HG03469 (cell line): Measurements from ENCODE around the gene GPR26.
"Not testable (repeated sequence)": the region's sequence is repeated elsewhere in the genome, so short reads cannot be mapped to it uniquely, and the experiment has no call there.

Source experiments
- ATAC-seq: cut with Tn5 transposase; IDR thresholded peaks from one replicate; pipeline ENCODE4 v1.9.1; 2021; ENCODE audit warnings: mild to moderate bottlenecking, moderate library complexity, moderate number of reproducible peaks; ENCODE audit not compliant: unreplicated experiment

GPR26 gene

DNA sequence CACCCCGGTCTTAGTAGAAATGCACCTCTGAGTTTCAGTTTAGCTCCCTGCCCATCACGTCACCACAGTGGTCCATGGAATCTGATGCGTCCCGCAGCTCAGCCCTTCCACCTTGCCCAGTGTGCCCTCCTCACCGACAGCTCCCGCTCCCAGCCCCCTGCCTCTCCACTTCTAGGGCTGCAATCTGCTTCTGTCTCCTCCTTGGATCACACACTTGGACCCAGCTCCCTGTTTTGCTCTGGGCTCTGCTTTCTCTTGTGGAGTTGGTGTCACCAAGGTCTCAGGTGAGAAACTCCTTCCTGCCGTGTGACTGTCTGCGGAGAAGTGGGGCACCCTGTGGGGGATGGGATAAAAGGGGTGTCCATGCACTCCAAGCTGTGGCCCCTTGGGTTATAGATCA is 37.9 kb downstream of the GPR26 start:
- no peak for ATAC-seq

DNA sequence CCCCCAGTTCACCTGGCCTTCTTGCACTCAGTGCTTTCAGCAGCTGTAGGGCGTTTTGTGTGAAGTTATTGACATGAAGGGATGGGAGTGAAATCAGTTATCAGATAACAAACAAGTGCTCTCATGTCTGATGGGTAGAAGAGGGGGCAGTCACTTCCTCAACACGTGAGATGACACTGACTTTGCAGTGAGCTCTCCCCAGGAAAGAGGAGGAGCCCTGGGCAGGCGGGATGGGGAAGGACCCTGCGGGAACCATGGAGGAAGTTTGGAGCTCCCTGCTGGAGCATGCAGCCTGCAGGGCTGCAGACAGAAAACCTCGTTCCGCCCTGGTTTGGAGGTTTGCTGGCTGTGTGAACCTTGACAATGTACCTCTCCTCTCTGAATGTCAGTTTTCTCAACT is 38.7 kb downstream of the GPR26 start:
- ATAC-seq: no peak

DNA sequence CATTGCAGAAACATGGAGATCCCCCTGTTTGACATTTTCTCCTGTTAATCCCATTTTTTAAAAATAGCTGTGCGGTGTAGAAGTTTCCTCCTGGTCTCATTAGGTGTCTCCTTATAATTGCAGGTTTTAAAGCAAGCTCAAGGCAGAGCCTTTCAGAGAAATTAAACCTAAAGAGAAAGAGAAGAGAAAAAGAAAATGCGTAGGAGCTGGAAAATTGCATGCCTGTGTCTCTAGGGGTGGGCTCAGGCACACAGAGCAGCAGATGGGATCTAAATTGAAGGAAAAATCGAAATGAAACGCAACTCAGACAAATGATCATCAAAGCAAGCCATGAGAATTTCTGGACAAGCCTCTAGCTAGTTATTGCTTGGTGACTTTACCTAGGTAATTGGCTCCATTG is 40.1 kb downstream of the GPR26 start:
- ATAC-seq: no peak

DNA sequence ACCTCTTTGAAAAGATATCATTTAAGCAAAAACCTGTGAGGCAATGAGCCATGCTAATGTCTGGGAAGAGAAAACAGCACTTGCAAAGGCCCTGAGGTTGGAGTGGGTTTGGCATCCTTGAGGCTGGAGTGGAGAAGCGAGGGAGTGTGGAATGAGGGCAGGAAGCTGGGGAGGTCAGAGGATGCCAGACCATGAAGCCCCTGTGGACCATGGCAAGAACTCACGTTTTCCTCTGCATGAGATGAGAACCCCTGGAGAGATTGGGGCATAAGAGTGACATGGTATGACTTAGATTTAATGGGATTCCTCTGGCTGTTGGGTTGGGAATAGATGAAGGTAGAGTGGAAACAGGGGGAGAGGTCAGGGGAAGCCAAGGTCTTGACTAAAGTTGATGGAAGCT is 49.4 kb downstream of the GPR26 start:
- no peak for ATAC-seq

DNA sequence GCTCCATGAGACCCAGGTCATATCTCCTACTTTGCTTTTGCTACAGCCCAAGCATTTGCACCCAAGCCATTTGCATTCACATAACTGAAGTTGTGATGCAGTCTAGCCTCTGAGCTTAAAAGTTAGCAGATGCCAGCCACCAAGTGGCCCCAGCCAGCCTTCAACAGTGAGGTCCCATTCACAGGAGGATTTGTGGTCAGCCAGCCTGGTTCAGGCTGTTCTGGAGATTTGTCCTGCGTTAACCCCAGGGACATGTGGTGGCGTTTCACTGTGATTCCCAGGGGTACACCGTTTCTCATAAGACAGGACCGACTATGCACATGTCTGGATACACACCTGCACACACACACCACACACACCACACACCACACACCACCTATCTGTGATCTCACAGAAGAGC is 51.2 kb downstream of the GPR26 start:
- ATAC-seq: no peak

DNA sequence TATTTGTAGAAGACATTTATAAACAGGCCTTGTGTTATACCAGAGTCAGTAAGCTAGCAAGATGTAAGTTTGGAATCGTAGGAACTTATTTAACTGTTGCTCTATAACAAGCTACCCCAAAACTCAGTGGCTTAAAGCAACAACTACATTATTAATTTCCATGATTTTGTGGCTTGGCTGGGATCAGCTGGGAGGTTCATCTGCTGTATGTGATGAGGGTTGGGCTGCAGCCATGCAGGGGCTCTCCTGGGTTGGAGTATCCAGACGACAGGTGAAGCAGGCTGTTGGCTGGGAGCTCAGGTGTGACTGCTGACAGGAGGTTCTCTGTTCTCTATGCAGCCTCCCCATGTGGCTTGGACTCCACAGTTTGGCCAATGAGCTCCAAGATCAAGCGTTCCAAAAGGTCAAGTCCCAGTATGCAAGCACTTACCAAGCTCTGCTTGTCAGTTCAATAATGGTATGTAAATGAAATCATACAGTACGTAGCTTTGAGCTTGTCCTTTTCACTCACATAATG is 52.4 kb downstream of the GPR26 start:
- no peak for ATAC-seq

DNA sequence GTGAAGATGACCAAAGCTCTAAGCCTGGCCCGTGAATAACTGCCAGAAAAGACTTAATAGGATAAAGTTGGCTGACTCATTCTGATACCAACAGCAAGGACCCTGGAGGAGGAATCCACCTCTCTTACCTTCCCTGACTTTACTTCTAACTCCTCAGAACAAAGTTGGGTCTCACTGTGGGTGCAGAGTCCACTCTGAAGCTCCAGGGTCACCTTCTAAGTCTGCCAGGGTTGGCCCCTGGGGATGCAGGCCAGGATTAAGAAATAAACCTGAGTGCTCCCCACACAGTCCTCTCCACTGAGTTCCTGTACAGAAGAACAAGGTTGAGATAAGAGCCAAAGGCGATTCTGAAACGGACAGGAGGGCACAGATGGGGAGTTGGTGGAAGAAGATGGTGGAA is 54.4 kb downstream of the GPR26 start:
- ATAC-seq: no peak

DNA sequence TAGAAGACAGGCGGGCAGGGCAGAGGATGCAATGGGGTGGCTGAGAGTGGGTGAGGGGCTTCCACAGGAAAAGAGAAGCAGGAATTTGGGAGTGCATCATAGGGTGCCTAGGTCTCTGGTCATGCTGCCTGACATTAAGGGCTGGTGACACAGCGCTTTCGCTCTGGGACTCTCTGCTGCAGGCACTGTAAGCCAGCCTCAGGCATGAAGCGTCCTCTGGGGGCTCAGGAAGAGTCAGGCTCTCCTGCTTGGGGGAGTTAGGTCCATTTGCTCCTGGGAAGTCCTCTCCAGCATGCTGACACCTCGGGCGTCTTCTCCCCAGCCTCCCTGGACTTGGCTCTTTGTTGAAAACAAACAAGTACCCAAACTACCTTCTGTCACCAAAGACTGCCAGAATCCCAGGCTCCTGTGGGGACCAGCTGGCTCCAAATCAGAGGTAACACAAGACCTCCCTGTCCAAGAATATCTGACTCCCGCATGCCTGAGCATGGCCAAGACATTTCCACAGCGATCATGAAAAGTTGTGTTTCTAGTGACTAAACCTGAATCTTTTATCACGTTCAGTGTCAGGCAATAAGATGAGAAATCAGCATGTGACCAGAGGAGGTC is 55.4 kb downstream of the GPR26 start:
- no peak for ATAC-seq

DNA sequence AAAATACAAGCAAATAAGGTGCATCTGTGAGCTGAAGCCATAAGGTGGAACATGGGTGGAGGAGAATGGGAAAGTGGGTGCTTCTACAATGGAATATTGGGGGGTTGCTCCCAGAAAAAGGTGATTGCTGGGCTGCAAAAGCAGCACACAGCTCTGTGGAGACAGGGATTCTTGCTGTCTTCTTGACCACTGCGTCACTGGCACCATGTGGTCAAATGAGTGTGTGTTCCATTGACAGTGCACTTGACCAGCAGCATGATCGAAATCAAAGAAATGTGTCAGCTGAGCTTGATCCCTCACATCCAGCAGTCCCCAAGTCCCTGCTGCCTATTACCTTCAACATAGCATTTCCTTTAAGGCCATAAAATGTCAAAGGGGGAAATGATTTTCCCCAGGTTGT is 56.2 kb downstream of the GPR26 start:
- no peak for ATAC-seq

DNA sequence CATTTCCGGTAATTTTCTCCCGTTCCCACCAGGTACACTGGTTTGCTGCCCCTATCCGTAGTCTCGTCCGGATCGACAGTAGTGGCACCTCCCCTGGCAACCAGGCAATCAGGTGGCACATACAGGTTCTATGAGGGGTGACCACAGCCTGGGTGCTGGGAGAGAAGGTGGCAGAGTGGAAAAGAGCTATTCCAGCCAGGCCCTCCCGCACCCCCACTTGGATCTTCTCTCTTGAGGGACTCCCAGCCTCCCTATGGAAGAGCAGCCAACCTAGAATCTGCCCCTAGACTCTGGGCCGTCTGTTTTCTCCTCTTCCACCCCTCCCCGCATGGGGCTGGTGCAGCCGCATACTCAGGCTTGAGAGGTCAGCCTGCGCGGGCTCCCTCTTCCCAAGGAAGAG is 58.6 kb downstream of the GPR26 start:
- ATAC-seq: no peak

DNA sequence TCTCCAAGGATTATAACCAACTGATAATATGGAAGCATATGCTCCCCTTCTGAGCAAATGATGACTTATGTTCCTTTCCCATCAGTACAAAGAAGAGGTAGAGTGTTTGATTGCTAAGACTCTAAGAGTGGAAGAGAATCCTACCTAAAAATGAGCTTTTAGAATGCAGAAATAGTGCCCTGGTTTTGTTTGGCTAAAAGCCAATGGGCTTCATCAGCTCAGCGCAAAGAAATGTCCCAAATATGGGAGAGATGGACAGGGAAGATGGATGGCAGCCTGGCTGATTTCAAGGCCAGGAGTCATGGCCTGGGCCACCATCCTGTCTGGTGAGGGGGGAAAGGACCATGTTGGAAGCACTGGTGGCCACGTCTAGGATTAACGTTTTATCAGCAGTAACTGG is 60.2 kb downstream of the GPR26 start:
- no peak for ATAC-seq

DNA sequence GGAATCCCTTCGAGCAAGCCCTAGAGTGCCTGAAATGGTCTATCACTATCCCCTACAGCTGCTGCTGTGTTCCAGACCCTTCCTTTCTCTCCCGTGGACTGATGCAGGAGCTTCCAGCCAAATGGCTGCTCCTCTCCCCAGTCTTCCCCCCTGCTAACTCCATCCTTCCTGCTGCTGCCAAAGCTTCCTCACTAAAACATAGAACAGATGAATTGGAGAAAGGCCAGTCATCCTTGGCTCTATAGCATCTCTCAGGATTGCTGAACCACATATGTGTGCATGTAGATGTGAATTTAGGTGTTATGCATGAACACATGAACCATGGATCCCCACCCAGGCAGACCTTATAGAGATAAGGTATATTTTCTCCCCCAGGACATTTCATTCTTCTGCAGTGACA is 60.7 kb downstream of the GPR26 start:
- no peak for ATAC-seq

DNA sequence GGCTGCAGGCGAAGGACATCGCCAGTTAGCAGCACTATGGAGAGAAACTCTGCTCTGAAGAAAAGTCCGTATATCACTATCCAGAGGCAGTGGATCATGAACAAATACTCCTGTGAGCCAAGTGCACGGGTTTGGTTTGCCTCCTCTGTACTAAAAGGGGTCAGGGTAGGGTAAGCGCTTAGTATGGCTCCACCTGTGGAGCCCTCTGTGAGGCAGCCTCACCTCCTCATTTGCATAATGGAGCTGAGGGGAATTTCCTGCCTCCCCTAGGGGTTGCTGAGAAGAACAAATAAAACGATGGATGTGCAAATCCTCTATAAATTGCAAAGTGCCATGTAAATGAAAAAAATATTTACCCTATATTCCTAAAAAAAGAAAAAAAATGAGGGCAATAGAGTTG is 63.4 kb downstream of the GPR26 start:
- no peak for ATAC-seq

DNA sequence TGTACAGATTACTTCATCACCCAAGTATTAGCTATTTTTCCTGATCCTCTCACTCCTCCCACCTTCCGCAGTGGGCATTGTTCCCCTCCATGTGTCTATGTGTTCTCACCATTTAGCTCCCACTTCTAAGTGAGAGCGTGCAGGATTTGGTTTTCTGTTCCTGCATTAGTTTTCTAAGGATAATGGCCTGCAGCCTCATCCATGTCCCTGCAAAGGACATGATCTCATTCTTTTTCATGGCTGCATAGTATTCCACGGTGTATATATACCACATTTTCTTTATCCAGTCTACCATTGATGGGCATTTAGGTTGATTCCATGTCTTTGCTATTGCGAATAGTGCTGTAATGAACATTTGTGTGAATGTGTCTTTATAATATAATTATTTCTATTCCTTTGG is 70.8 kb downstream of the GPR26 start:
- not testable (repeated sequence) for ATAC-seq

DNA sequence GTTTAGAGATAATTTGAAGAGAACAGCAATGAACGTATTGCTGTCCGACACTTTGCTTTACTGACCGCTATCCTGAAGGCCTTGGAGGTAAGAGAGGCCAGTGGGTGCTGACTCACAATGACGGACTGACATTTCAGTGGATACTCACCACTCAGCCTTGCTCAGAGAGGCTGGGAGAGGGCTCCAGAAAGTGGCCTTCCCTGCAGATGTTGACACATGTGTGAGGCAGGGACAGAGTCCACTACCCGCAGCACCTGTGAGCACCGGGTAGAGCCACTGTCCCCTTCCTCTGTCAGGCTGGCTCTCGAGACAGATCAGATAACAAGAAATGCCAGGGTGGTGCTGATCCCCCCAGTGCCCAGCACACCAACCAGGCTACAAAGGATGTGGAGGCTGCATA is 75.0 kb downstream of the GPR26 start:
- ATAC-seq: no peak

DNA sequence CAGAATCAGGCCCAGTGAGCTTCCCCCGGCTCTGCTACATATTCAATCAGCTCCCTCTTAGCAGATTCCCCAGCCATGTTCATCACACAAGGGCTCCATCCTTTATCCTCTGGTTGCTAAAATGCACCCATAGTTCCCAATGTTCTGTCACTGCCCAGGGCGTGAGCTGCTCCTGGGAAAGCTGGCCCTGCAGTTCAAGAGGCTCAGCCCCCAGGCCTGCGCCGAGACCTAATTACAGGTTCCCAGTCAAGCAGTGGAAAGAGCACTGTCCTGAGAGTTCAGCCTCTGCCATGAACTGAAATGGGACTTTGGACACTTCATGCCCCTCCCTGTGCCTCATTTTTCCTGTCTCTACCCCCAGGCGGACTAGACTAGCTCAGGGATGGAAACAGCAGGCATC is 75.6 kb downstream of the GPR26 start:
- ATAC-seq: no peak

DNA sequence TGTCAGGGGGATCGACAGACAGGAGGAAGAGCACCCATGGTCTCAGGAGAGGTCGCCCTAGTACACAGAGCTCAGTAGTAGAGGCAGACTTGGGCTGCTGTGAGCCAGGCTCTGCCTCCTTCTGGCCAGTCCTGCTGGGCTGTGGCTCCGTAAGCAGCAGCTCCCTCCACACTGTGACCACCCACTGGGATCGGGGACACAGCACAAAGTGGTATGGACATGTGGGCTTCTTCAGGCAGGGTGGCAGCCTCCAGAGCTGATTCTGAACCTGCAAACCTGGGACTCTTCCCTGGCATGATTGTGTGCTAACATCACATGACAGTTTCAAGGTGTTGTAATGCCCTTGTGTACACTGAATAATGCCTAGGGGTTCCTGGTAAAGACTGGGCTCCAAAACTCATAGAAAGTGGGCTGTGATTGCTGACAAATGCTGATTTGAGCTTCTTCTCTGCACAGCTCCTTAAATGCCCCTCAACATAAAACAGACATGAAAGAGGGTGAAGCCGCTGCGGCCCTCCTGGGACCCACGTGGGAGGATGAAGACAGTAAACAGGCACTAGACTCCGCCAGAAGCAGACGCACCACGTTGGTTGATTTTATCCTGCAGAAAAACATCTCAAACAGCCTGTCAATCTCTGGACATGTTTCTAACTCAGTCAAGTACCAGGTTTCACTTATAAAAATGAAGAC is 76.7 kb downstream of the GPR26 start:
- ATAC-seq: no peak

DNA sequence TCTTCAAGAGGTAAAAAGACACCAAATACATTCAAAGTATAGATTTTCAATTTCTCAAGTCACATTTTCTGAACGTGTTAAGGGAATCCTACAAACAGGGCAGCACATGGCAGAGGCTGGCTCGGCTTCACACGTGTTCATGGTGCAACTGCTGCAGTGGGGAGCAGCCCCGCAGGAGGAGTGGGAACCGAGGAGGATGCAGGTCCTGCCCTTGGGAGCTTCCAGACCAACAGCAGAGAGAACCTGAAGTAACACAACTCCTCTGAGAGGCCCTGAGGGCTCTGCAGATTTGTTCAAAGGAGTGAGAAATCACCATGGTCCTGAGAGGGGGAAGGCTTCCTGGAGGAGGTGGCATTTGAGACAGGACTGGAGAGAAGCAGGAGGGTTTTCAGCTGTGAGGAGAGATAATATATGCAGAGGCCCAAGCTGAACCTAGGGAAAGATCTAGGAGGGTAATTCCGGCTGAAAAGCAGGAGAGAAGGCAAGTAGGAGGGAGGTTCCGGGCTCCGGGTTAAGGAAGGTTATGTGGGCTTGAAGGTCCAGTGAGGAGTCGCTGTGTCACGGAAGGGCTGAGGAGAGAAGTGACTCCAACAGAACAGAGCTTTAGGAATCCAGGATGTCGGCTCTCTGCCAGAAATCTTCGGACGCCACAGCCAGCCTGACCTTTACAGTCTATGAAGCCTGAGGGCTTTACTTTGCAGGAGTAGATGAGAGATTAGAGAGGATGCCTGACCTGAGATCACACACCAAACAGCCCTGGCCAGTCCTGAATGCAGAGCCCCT is 77.5 kb downstream of the GPR26 start:
- no peak for ATAC-seq

DNA sequence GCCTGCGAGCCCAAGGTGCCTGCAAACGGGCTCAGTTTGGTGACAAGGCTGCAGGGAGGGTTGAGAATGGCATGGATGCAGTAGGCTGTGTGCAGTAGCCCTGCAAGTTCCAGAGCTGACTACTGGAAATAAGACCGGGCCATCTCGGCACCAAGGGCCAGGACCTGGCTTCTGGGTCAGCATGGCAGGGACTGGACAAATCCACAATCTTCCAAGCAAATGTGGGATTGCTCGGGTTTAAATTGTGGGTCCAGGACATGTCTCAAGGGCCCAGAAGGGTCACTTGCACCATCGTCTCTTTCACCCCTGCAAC is 78.0 kb downstream of the GPR26 start:
- ATAC-seq: no peak
